Testis (tissue), 2 donors: ENCODE data around the gene RELA.
"Not testable (repeated sequence)": the region's sequence is repeated elsewhere in the genome, so short reads cannot be mapped to it uniquely, and the experiment has no call there.

Source experiments
- POLR2A ChIP-seq: fragments of 450-650 bp; IDR thresholded peaks from one replicate; pipeline ENCODE4 v1.6.1; 2017; ENCODE audit warnings: antibody characterized with exemption, mild to moderate bottlenecking, moderate library complexity
- TF ChIP-seq, protein P1 (sequence below), 3 experiments: fragments of 450-650 bp in 2 of 3; fragments of 200-600 bp in 1 of 3; sonication (generic) in 1 of 3; IDR thresholded peaks; one replicate each; pipeline ENCODE4 v1.5.1; 2016 to 2019; ENCODE audit warnings: antibody characterized with exemption in 3 of 3, mild to moderate bottlenecking in 2 of 3, moderate library complexity in 1 of 3

DNA sequence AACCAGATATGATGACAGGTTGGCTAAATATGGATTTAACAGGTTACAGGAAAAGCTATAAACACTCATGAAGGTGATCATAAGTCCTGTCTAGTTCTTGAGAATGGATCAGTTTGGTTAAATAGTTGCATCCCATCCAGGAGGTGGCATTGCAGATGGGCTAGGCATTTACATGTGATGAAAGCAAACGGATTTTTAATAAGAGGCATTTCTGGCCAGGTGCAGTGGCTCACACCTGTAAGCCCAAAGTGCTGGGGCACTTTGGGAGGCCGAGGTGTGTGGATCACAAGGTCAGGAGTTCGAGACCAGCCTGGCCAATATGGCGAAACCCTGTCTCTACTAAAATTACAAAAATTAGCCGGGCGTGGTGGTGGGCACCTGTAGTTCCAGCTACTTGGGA is 20.8 kb upstream of the RELA start:
- TF ChIP-seq, protein P1, sequence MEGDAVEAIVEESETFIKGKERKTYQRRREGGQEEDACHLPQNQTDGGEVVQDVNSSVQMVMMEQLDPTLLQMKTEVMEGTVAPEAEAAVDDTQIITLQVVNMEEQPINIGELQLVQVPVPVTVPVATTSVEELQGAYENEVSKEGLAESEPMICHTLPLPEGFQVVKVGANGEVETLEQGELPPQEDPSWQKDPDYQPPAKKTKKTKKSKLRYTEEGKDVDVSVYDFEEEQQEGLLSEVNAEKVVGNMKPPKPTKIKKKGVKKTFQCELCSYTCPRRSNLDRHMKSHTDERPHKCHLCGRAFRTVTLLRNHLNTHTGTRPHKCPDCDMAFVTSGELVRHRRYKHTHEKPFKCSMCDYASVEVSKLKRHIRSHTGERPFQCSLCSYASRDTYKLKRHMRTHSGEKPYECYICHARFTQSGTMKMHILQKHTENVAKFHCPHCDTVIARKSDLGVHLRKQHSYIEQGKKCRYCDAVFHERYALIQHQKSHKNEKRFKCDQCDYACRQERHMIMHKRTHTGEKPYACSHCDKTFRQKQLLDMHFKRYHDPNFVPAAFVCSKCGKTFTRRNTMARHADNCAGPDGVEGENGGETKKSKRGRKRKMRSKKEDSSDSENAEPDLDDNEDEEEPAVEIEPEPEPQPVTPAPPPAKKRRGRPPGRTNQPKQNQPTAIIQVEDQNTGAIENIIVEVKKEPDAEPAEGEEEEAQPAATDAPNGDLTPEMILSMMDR (IDR thresholded peaks at IDR 0.05): not testable (repeated sequence)
- TF ChIP-seq POLR2A: not testable (repeated sequence)
